ENCODE measurements around the gene ZC3HAV1.

The ZC3HAV1 gene

DNA sequence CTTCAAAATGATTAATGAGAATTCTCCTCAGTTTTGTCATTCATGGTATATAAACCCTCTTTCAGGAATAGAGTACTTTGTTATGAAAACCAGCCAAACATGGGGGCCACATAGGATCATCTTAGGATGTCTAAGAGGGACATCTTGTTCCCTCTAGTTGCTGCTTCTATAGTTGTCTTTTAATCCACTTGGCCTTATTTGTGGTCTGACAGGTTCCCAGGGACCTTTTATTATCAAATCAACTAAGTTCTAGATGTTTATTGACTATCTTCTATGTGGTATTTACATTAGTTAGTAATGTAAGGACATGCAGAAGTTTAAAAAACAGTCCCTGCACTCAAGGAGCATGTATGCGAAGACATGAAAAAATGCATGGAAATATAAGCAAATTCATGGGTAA lies 1.6 kb upstream of the ZC3HAV1 start:
- H3K4me3 ChIP-seq (ENCODE audit: low read depth, low read length): no peak overlapping the region
- DNase-seq (ENCODE audit: low read depth): no peak
- TF ChIP-seq, protein P1, sequence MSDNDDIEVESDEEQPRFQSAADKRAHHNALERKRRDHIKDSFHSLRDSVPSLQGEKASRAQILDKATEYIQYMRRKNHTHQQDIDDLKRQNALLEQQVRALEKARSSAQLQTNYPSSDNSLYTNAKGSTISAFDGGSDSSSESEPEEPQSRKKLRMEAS (IDR thresholded peaks at IDR 0.05; ENCODE audit: low read depth, low read length): no peak
- TF ChIP-seq MYC (IDR thresholded peaks at IDR 0.05; ENCODE audit: low read depth, low read length) (no peak), POLR2A (IDR thresholded peaks at IDR 0.05; ENCODE audit: extremely low read depth, insufficient read length) (no peak)
- TF ChIP-seq, protein P2, sequence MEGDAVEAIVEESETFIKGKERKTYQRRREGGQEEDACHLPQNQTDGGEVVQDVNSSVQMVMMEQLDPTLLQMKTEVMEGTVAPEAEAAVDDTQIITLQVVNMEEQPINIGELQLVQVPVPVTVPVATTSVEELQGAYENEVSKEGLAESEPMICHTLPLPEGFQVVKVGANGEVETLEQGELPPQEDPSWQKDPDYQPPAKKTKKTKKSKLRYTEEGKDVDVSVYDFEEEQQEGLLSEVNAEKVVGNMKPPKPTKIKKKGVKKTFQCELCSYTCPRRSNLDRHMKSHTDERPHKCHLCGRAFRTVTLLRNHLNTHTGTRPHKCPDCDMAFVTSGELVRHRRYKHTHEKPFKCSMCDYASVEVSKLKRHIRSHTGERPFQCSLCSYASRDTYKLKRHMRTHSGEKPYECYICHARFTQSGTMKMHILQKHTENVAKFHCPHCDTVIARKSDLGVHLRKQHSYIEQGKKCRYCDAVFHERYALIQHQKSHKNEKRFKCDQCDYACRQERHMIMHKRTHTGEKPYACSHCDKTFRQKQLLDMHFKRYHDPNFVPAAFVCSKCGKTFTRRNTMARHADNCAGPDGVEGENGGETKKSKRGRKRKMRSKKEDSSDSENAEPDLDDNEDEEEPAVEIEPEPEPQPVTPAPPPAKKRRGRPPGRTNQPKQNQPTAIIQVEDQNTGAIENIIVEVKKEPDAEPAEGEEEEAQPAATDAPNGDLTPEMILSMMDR (IDR thresholded peaks at IDR 0.05; ENCODE audit: low read depth, low read length): no peak

DNA sequence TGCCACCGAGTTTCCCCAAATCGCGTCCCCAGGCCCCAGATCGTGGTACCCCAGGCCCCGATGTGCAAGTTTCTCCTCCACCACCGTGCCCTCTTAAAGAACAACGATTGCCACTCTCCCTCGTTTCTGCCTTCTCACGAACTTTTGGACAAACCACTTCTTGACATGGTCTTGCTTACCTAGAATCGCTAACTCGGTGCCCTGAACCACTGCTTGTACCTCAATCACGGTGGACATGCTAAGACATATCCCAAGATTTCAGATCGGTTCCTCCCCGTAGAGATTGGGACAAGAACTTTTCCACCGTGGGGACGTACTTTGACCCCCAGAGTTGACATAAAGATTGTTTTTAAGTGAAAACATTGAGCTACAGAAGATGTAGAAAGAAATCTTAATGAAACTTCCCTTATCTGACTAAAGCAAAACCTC lies 477 bp upstream of the ZC3HAV1 start:
- no peak for DNase-seq (ENCODE audit: low read depth)
- H3K4me3 ChIP-seq (ENCODE audit: low read depth, low read length): peak overlapping the region; percentile 95
- TF ChIP-seq MYC (IDR thresholded peaks at IDR 0.05; ENCODE audit: low read depth, low read length) (no peak), POLR2A (IDR thresholded peaks at IDR 0.05; ENCODE audit: extremely low read depth, insufficient read length) (no peak)
- TF ChIP-seq, protein P1 (IDR thresholded peaks at IDR 0.05; ENCODE audit: low read depth, low read length): no peak
- TF ChIP-seq, protein P2 (IDR thresholded peaks at IDR 0.05; ENCODE audit: low read depth, low read length): no peak

DNA sequence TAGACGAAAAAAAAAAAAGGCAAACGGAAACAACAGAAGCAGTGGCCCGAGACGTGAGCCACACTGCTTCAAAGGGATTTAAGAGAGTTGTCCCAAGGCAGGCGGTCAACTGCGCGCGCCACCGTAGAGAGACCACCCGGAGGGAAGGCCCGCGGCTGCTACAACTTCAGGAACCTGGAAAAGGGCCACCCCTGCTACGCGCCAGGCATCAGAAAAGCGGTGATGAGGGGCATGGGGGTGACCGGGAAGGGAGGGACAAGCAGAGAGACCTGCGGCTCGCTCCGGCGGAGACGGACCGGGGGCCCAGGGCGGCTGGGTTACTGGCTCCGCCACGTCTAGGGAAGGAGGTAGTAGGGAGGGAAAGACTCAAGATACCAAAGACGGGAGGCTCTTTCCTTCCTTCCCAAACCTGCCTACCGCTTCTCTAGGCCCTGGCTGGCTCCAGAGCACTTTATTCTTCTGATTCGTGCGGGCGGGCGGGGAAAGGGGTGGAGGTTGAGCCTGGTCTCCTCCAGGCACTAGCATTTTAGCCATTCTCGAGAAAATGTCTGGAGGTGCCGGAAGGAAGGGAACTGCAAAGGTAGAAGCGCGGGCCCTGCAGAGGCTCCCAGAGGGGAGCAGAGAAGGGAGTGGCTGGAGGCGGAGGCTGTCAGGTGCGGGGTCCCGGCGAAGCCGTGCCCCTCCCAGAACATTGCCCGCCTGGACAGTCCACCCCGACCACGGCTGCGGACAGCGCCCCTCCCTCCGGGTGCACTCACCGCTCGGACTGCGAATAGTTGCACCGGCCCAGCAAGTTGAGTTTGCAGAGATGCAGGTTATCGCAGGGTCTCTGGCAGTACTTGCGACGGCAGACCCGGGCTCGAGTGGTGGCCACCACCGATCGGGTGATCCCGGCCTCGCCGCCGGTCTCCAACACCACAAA lies 993 bp downstream of the ZC3HAV1 start:
- H3K4me3 ChIP-seq (ENCODE audit: low read depth, low read length): peak overlapping the region; percentile 95
- TF ChIP-seq POLR2A (IDR thresholded peaks at IDR 0.05; ENCODE audit: extremely low read depth, insufficient read length) (no peak), MYC (IDR thresholded peaks at IDR 0.05; ENCODE audit: low read depth, low read length) (no peak)
- TF ChIP-seq, protein P2 (IDR thresholded peaks at IDR 0.05; ENCODE audit: low read depth, low read length): no peak
- peak; percentile 65 for DNase-seq (ENCODE audit: low read depth)

DNA sequence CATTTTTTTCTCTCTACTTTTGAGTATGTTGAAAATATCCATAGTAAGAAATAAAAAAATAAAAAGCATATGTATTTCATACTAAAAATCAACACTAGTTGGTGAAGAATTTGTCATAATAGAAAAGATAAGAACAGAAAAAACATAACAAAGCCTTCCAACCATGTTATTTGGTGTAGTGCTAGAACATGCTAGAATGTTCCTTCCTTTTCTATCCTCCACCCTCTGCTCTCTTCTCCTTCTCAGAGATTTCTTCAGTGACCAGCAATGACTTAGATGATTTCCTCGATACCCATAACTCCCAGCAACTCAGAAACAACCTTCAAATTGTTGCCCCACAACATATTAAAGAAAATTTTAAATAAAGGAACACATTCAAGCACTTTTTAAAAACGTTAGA lies 2.6 kb downstream of the ZC3HAV1 start:
- DNase-seq (ENCODE audit: low read depth): peak; percentile 65
- TF ChIP-seq, protein P2 (IDR thresholded peaks at IDR 0.05; ENCODE audit: low read depth, low read length): no peak
- TF ChIP-seq MYC (IDR thresholded peaks at IDR 0.05; ENCODE audit: low read depth, low read length) (no peak), POLR2A (IDR thresholded peaks at IDR 0.05; ENCODE audit: extremely low read depth, insufficient read length) (no peak)
- TF ChIP-seq, protein P1 (IDR thresholded peaks at IDR 0.05; ENCODE audit: low read depth, low read length): no peak
- H3K4me3 ChIP-seq (ENCODE audit: low read depth, low read length): peak overlapping the region; percentile 95

DNA sequence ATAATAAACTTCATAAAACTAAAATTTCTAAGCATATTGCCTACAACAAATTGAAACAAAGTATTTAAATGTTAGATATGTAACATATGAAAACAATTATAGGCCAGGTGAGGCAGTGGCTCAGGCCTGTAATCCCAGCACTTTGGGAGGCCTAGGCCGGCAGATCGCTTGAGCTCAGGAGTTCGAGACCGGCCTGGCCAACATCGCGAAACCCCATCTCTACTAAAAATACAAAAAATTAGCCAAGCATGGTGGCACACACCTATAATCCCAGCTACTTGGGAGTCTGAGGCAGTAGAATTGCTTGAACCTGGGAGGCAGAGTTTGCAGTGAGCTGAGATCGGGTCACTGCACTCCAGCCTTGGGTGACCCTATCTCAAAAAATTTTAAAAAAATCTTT lies 3.3 kb downstream of the ZC3HAV1 start:
- peak overlapping the region; percentile 95 for H3K4me3 ChIP-seq (ENCODE audit: low read depth, low read length)
- DNase-seq (ENCODE audit: low read depth): peak; percentile 43

DNA sequence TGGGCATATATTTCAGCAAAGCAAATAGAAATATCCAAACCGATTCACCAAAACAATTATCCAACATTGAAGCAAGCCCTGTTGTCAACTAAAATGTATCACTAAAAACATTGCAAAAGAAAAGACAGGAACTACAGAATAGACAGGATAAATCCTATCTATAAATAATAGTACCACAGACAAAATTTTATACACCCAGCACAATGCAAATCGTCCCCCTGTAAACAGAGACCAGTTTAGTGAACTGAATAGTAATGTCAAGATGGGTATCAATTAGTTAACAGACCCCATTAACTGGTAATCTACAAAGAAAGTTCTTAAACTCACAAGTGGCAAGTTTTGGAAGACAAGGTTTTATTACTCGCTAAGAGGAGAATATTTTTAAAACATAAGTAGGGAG lies 4.0 kb downstream of the ZC3HAV1 start:
- TF ChIP-seq POLR2A (IDR thresholded peaks at IDR 0.05; ENCODE audit: extremely low read depth, insufficient read length) (no peak), MYC (IDR thresholded peaks at IDR 0.05; ENCODE audit: low read depth, low read length) (no peak)
- TF ChIP-seq, protein P1 (IDR thresholded peaks at IDR 0.05; ENCODE audit: low read depth, low read length): no peak
- TF ChIP-seq, protein P2 (IDR thresholded peaks at IDR 0.05; ENCODE audit: low read depth, low read length): no peak
- DNase-seq (ENCODE audit: low read depth): no peak
- H3K4me3 ChIP-seq (ENCODE audit: low read depth, low read length): peak overlapping the region; percentile 95

Data from NB4 (cell line).